NK-92 (cell line): ENCODE measurements around the gene HIVEP1.

Source experiments
- DNase-seq: peaks from one replicate; lab custom pipeline; 2025; ENCODE audit not compliant: unreplicated experiment; lab: John Stamatoyannopoulos, UW

HIVEP1 gene

GRCh38 chr6:12017263-12017662 is 5.2 kb downstream of the HIVEP1 start:
- no peak for DNase-seq

- DNase-seq: no peak
These were observed 5.8 kb downstream of the HIVEP1 start for GRCh38 chr6:12017876-12018401.

GRCh38 chr6:12020187-12020791 is 8.2 kb downstream of the HIVEP1 start:
- no peak for DNase-seq

- no peak for DNase-seq
These were observed 10.4 kb downstream of the HIVEP1 start for GRCh38 chr6:12022481-12022880.

- DNase-seq: no peak
These were observed 10.9 kb downstream of the HIVEP1 start for GRCh38 chr6:12022953-12023388.

GRCh38 chr6:12024216-12024615 is 12.1 kb downstream of the HIVEP1 start:
- DNase-seq: no peak

- DNase-seq: no peak
These were observed 12.8 kb downstream of the HIVEP1 start for GRCh38 chr6:12024699-12025434.

GRCh38 chr6:12026120-12026519 is 14.0 kb downstream of the HIVEP1 start:
- DNase-seq: no peak

- no peak for DNase-seq
These were observed 14.7 kb downstream of the HIVEP1 start for GRCh38 chr6:12026833-12027232.

- DNase-seq: no peak
These were observed 16.1 kb downstream of the HIVEP1 start for GRCh38 chr6:12028213-12028612.

- no peak for DNase-seq
These were observed 18.0 kb downstream of the HIVEP1 start for GRCh38 chr6:12029979-12030737.

GRCh38 chr6:12030993-12031550 is 19.0 kb downstream of the HIVEP1 start:
- DNase-seq: no peak

GRCh38 chr6:12032783-12033573 is 20.9 kb downstream of the HIVEP1 start:
- DNase-seq: no peak

GRCh38 chr6:12033770-12034169 is 21.7 kb downstream of the HIVEP1 start:
- DNase-seq: no peak

- no peak for DNase-seq
These were observed 22.2 kb downstream of the HIVEP1 start for GRCh38 chr6:12034349-12034748.

GRCh38 chr6:12034837-12035236 is 22.7 kb downstream of the HIVEP1 start:
- no peak for DNase-seq

GRCh38 chr6:12036766-12037165 is 24.7 kb downstream of the HIVEP1 start:
- no peak for DNase-seq

GRCh38 chr6:12037798-12038197 is 25.7 kb downstream of the HIVEP1 start:
- no peak for DNase-seq

- DNase-seq: no peak
These were observed 27.7 kb downstream of the HIVEP1 start for GRCh38 chr6:12039540-12040459.

- no peak for DNase-seq
These were observed 35.2 kb downstream of the HIVEP1 start for GRCh38 chr6:12047304-12047703.
